ENCODE data around the gene RIPK4. TPM values are rescaled to one million over a fixed set of nuclear protein-coding genes. Genes with fewer than 3 reads are reported as not detected.

The RIPK4 gene
- total RNA-seq, 2 experiments from 2014 or later: 0.65 to 0.76 TPM

DNA sequence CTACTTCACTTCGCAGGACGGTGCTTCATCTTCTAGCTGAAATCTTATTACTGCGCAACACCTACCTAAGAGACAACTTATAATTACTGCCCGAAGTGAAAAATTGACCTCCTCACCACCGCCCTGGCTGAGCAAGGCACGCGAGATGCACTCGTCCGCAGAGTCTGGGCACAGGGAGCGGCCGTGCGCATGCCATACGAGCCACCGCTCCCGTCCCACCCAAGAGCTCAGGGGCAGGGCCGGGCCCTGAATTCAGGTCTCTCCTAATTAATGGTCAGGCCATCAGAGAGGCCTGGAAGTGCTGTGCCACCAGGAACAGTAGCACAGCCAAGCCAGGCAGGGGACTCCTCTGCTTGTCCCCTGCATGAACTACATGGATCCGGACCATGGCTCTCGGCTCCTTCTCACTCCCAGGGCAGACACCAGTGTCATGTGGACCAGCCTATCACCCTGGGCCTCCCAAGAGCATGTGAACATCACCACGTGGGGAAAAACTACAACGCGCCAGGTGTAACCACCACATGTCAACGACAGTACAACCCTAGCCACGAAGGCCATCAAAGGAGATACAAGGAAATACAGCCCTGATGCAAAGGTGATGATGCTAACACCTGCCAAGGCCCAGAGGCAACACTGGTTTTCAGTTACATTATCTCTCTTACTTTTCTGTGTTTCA is 11.5 kb downstream of the RIPK4 start:
- Mint-ChIP-seq H3K27me3 (peaks cover 5% of the 10 kb centered on the region), H3K9me3 (no peaks in the 10 kb centered on the region), H3K4me3 (no peak overlapping the region), H3K4me1 (ENCODE audit: low read depth) (no peaks in the 10 kb centered on the region), H3K36me3 (ENCODE audit: low read depth) (no peaks in the 10 kb centered on the region), H3K27ac (no peak overlapping the region)
- DNase-seq: no peak
- intact Hi-C loops (cut with micrococcal nuclease): no loop called here
- TF ChIP-seq, protein P1, sequence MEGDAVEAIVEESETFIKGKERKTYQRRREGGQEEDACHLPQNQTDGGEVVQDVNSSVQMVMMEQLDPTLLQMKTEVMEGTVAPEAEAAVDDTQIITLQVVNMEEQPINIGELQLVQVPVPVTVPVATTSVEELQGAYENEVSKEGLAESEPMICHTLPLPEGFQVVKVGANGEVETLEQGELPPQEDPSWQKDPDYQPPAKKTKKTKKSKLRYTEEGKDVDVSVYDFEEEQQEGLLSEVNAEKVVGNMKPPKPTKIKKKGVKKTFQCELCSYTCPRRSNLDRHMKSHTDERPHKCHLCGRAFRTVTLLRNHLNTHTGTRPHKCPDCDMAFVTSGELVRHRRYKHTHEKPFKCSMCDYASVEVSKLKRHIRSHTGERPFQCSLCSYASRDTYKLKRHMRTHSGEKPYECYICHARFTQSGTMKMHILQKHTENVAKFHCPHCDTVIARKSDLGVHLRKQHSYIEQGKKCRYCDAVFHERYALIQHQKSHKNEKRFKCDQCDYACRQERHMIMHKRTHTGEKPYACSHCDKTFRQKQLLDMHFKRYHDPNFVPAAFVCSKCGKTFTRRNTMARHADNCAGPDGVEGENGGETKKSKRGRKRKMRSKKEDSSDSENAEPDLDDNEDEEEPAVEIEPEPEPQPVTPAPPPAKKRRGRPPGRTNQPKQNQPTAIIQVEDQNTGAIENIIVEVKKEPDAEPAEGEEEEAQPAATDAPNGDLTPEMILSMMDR (IDR thresholded peaks at IDR 0.05): no peak
- no peak for ATAC-seq
- ChIA-PET POLR2A (interaction anchor here (0.5 kb wide), 1 partner anchor 182 kb away, joined by 5 read pairs; no protein-coding TSS in a partner anchor), CTCF (no interaction called here)

DNA sequence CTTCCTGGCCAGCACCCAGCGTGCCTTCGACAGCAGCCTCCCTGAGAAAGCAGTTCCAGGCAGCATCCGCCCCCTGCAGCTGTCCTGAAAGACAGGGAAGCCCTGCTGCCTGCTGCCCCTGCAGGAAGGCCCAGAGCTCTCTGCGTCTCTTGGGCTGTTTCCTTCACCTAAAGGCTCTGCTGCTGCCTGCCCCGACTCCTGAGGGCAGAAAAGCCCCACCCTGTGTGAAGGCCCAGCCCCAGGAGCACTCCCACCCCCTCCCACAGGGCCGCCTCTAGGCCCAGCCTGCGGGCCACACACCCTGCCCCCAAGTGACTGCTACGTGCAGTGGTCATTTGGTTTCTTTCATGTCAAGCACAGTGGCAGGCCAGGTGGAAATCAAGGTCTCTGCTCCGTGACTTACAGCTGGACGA is 12.4 kb downstream of the RIPK4 start:
- DNase-seq (no peak), ATAC-seq (no peak)
- H3K4me1 Mint-ChIP-seq (ENCODE audit: low read depth): no peaks in the 10 kb centered on the region
- intact Hi-C loops (cut with micrococcal nuclease): no loop called here
- TF ChIP-seq, protein P1 (IDR thresholded peaks at IDR 0.05): no peak
- no peaks in the 10 kb centered on the region for H3K27me3 Mint-ChIP-seq
- no peak overlapping the region for H3K27ac Mint-ChIP-seq
- no peak overlapping the region for H3K4me3 Mint-ChIP-seq
- no peaks in the 10 kb centered on the region for H3K36me3 Mint-ChIP-seq (ENCODE audit: low read depth)
- ChIA-PET CTCF (no interaction called here), POLR2A (interaction anchor here (0.9 kb wide), 1 partner anchor 14 kb away, joined by 3 read pairs; no protein-coding TSS in a partner anchor)
- H3K9me3 Mint-ChIP-seq: no peaks in the 10 kb centered on the region

DNA sequence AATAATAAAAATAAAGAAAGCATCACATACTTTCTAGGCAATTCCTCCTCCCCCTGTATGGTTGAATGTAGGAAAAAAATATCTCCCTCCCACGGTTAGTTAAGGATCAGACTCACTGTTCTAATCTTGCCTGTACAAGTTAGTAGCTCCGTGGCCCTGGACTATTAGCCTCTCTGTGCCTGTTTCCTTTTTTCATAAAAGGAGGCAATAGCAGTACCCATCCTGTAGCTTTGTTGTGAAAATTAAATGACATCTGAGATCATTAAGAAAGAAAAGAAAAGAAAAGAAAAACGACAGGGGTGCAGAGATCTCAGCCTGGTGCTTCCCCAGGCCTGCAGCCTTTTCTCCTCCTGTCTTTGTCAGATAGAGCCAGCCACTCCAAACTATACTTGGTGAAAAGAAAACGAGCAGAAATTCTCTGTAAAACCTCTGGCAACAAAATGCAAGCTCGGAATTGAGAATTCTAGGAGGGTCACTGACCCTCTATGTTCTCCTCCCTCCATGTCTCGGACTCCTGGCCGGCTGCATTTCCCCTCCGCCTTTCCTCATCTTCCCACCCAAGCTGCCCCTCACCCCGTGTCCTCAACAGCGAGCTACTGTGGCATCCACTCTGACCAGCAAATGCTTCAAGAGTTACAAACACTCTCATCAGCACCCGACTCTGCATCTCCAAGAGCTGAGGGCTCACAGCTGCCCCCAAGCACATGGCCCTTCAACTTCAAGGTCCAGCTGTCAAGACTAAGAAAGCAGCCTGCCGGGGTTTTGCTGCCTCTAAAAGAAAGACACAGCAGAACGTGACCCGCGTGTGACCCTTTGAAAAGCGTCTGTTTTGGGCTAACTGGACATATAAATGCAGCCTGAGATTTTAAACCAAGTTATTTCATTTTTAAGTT is 13.6 kb downstream of the RIPK4 start:
- ChIA-PET POLR2A (interaction anchor here (0.9 kb wide), 1 partner anchor 15 kb away, joined by 3 read pairs; no protein-coding TSS in a partner anchor), CTCF (no interaction called here)
- TF ChIP-seq, protein P1 (IDR thresholded peaks at IDR 0.05): no peak
- intact Hi-C loops (cut with micrococcal nuclease): no loop called here
- ATAC-seq: no peak
- H3K4me1 Mint-ChIP-seq (ENCODE audit: low read depth): no peaks in the 10 kb centered on the region
- H3K9me3 Mint-ChIP-seq: no peaks in the 10 kb centered on the region
- H3K36me3 Mint-ChIP-seq (ENCODE audit: low read depth): no peaks in the 10 kb centered on the region
- no peak overlapping the region for H3K4me3 Mint-ChIP-seq
- no peak for DNase-seq
- H3K27me3 Mint-ChIP-seq: no peaks in the 10 kb centered on the region
- no peak overlapping the region for H3K27ac Mint-ChIP-seq

DNA sequence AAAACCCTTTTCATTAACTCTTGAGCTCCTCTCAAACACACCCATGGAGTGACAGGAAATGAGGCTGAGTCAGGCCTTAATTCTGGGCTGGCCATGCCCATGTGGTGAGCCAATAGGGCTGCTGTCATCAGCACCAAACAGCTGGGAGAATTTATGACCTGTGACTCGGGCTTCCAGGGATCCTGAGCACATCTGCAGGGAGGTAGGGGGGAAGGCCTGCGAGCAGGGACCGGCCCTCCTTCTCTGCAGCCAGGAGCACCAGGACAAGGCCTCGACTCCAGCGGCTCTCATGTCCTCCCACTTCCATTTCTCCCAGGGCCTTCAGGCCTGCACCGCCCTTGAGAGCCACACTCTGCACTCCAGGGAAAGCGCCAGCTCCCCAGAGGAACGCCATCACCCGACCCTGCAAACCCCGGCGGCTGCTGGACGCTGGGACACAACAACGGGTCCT is 14.6 kb downstream of the RIPK4 start:
- CTCF ChIA-PET: no interaction called here
- H3K4me3 Mint-ChIP-seq: no peak overlapping the region
- H3K27ac Mint-ChIP-seq: no peak overlapping the region
- ATAC-seq: no peak
- no peaks in the 10 kb centered on the region for H3K27me3 Mint-ChIP-seq
- no peaks in the 10 kb centered on the region for H3K9me3 Mint-ChIP-seq
- intact Hi-C loops (cut with micrococcal nuclease): no loop called here
- DNase-seq: no peak
- H3K4me1 Mint-ChIP-seq (ENCODE audit: low read depth): no peaks in the 10 kb centered on the region
- POLR2A ChIA-PET: no interaction called here
- TF ChIP-seq, protein P1 (IDR thresholded peaks at IDR 0.05): no peak
- no peaks in the 10 kb centered on the region for H3K36me3 Mint-ChIP-seq (ENCODE audit: low read depth)

DNA sequence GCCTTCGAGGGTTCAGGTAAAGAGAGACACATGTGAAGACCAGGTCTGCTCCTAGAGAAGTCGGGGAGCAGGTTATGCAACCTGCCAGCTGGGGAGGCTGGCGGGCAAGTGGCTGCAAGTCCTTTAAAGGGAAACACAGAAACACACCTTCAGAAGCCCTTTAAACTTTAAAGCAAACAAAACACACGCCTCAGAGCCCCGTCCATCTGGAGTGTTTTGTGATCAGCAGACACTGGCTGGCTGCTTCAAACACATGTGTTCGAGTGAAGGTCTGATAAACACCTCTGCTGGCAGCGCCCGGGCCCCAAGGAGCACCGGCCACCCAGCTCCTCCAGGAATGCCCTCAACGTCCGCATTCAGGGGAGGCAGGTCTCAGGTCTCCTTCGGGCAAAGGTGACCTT is 15.2 kb downstream of the RIPK4 start:
- Mint-ChIP-seq H3K4me1 (ENCODE audit: low read depth) (no peaks in the 10 kb centered on the region), H3K36me3 (ENCODE audit: low read depth) (no peaks in the 10 kb centered on the region), H3K4me3 (no peak overlapping the region), H3K9me3 (no peaks in the 10 kb centered on the region), H3K27ac (no peak overlapping the region), H3K27me3 (no peaks in the 10 kb centered on the region)
- intact Hi-C loops (cut with micrococcal nuclease): no loop called here
- POLR2A ChIA-PET: no interaction called here
- CTCF ChIA-PET: no interaction called here
- TF ChIP-seq, protein P1 (IDR thresholded peaks at IDR 0.05): no peak
- ATAC-seq (no peak), DNase-seq (no peak)

Measured in activated CD8-positive, alpha-beta T cell treated with anti-CD3 and anti-CD28 coated beads for 36 hours (primary cell).